Suppressor macrophage treated with lipopolysaccharide for 1 hour (primary cell): Measurements from ENCODE around the gene TTYH1.
"Not testable (repeated sequence)": the region's sequence is repeated elsewhere in the genome, so short reads cannot be mapped to it uniquely, and the experiment has no call there.

Experiments used
- DNase-seq, 3 donors: peaks; one replicate each; pipeline ENCODE4 v3.0.0-alpha.2; 2020 to 2022

Gene TTYH1

DNA sequence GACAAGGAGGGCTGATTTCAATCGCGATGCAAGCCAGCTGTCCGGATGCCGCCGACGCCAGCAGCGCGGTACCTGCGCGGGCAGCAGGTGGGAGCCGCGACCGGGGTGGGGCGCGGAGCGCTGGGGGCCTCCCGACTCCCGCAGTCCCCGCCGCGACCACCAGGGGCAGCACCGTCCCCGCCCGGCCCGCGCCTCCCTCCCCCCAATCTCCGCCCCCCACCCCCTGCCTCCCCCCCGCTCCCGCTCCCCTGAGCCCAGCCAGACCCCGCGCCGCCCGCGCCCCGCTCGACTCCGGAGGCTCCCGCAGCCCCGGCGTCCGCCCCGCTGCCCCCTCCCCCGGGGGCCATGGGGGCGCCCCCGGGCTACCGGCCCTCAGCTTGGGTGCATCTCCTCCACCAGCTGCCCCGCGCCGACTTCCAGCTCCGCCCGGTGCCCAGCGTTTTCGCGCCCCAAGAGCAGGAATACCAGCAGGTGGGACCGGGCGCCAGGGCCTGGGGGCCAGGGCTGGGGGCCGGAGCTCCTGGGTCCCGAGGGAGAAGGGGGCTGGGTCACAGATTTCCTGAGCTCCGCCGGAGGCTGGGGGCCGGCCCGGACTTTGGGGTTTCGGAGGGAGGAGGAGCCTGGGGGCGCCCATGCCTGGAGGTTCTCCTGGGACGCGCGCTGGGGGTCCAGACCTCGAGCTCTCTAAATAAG lies at the start of gene TTYH1:
Gene TTYH1, plus strand, starts transcription at position 257 of the 693 bp plus-strand sequence. Its CDS starts 89 bp downstream, at position 346.
- DNase-seq, result peak in 1 of 3 donors; percentile 42

DNA sequence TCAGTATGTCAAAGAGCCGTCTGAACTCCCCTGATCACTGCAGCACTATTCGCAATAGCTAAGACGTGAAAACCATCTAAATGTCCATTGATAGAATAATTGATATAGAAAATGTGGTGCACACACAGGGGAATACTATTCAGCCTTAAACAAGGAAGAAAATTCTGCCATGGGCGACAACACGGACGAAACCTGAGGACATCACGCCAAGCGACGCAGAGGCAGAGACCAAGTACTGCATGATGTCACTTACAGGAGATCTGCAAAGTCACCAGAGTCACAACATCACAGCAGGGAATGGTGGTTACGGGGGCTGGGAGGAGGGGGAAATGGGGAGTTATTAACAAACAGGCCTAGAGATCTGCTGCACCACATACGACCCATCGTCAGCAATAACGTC lies 49.5 kb upstream of the TTYH1 start:
- not testable (repeated sequence) for DNase-seq

DNA sequence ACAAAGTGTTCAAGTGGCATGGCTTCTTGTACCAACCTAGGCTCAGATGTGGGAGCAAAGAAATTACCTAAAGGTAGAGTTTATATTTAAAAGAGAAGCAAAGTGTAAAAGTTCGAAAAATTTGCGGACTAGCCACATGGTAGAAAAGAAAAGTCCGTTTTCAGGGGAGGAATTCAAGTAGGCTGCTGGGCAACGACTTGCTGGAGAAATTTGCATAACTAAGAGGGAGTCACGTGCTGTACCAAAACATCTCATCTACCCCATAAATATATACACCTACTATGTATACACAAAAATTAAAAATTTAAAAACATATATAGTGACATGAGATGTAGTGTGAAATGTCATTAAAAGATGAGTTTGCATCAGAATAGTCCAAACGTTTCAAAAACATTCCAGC lies 48.5 kb upstream of the TTYH1 start:
- DNase-seq, result peak in 1 of 3 donors; percentile 48

DNA sequence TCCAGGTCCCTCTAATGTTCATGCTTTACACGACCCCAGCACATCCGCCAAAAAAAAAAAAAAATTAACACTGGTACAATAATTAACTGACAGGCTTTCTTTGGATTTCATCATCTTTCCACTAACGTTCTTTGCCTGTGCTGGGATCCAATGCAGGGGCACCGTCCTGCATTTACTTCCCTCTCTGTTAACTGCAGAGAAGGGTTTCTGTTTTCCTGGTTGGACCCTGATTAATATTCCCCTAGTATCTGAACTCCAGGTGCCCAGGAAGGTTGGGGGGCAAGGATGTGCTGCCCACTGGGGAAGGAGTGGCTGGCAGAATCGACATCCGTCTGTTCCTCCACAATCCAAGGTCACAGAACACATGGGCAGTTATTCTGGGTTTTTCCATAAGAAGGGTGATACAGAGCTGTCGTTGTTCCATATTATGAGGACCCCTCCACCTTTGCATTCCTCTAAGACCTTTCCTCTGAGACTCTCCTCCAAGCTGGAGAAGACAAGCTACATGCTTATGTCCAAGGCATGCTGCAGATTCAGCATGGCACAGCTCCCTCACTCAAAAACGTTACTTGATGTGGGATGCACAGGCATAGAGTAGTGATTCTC lies 46.1 kb upstream of the TTYH1 start:
- DNase-seq, result peak in 1 of 3 donors; percentile 33

DNA sequence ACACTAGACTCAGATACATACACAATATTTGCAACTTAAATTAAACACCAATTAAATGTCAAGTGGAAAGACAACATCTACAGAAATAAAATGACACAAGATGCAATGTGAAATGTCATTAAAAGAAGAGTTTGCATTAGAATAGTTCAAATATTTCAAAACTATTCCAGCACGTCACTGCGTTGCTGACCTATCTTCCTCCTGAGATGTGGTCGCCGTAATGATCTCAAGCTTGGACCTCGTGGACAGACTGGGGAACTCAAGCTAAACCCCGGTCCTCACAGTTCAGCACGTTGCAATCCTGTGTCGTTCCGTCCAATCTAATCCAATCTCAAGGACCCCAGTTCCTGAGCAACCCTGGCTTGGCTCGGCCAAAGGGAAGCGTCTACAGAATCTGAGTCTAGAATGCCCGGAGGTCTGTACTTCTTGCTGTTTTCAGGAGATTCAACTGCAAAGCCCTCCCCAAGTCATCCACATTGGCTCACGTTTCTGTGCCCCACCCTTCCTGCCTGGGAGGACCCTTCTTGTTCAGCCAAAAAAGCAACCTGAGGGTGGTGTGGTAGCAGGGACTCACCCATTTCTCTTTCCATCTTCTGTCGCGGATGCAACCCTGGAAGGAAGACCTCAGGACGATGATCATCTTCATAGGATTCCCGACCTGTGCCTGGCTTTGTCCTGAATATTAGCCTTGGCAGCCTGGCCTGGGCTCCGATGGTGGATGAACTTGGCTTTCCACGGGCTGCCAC lies 45.4 kb upstream of the TTYH1 start:
- DNase-seq, result peak; percentile 51 to 68 (median 52)

- not testable (repeated sequence) for DNase-seq
These were observed 44.8 kb upstream of the TTYH1 start for GRCh38 chr19:54370434-54370796.

DNA sequence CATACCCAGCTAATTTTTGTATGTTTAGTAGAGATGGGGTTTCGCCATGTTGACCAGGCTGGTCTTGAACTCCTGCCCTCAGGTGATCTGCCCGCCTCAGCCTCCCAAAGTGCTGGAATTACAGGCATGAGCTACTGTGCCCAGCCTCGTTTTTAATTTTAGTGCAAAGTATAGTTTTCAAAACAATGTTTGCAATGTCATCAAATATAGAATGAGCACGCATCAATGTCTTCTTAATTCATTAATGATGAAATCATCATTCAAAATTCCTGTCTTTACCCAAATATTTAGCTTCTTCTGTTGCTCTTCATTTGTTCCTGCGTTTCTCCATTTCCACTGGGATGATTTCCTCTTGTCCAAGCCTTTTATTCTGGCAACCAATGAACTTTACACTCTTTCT lies 43.8 kb upstream of the TTYH1 start:
- not testable (repeated sequence) for DNase-seq

DNA sequence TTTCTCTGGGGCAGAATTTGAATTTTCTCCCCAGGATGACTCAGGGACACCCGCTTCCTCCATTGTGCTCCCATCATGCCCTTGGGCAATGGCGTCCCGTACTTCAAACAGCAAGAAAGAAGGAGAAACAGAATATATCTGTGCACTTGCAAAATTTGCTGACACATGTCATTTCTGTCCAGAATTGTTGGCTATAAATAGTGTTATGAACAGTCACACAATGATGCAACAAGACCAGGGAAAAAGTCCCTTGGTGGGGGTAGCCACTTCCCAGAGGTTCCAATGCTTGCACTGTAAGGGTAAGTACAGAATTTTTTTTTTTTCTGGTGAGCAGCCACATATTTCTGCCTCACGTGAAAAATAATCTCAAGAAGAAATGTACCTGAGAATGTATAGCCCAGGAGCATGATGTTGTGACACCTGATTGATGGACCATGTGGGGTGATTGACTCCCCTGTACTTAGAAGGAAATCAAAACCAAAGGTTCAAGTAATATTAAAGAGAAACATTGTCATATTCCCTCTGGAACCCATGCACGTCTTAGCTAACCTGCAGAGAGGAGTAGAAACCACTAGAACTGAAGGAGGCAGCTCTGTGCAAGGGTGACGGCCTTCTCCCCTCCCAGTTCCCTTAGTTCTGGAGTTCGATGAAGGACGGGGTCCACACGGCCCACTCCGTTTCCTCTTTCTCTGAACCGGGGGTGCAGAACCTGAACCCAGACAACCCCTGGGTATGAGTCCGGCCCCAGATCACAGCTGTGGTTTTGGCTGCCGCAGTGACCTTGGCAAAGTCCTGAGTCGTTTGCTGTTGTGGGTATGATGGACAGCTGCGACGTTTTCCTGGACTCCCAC lies 41.3 kb upstream of the TTYH1 start:
- DNase-seq, result peak; percentile 93 to 99 (median 96)

GRCh38 chr19:54375181-54375938 lies 39.9 kb upstream of the TTYH1 start:
- peak; percentile 66 to 83 (median 71) for DNase-seq

DNA sequence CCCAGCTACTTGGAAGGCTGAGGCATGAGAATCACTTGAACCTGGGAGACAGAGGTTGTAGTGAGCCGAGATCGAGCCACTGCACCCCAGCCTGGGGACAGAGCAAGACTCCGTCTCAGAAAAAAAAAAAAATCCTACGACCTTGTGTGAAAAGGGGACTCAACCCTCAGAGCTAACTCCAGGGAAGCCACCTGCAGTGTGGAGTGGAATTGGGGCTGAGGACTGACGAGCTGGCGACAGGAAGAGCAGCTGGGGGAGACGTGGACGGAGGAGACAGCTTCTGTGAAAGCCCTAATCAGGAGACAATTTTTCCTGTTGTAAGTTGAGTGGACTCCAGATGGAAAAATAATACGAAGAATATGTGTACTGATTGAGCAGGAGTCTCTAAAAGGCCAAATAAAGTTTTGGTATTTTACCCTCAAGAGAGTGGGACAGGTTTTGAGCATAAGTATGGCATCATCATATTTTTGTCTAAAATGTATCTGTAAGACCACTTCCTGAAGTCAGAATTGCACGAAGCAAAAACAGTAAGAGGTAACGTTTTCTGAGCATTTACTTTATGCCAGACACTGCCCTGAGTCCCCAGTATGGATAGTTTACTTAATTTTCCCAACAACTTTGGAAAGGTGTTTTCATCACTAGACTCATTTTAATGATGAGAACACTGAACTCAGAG lies 38.5 kb upstream of the TTYH1 start:
- DNase-seq, result no peak

- DNase-seq, result no peak
These were observed 36.0 kb upstream of the TTYH1 start for GRCh38 chr19:54379187-54379678.

GRCh38 chr19:54380897-54381296 lies 34.4 kb upstream of the TTYH1 start:
- DNase-seq, result no peak

DNA sequence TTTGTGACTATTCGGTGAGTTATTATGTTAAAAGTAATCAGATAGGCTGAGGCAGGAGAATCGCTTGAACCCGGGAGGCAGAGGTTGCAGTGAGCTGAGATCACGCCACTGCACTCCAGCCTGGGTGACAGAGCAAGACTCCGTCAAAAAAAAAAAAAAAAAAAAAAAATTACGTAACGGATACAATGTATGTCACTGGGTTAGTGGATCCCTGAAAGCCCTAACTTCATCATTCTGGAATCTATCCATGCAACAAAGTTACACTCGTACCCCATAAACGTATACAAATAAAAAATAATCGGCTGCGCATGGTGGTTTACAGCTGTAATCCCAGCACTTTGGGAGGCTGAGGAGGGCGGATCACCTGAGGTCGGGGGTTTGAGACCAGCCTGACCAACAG lies 33.2 kb upstream of the TTYH1 start:
- peak; percentile 45 to 85 (median 79) for DNase-seq

- peak; percentile 66 to 96 (median 93) for DNase-seq
These were observed 31.9 kb upstream of the TTYH1 start for GRCh38 chr19:54383330-54383729.

DNA sequence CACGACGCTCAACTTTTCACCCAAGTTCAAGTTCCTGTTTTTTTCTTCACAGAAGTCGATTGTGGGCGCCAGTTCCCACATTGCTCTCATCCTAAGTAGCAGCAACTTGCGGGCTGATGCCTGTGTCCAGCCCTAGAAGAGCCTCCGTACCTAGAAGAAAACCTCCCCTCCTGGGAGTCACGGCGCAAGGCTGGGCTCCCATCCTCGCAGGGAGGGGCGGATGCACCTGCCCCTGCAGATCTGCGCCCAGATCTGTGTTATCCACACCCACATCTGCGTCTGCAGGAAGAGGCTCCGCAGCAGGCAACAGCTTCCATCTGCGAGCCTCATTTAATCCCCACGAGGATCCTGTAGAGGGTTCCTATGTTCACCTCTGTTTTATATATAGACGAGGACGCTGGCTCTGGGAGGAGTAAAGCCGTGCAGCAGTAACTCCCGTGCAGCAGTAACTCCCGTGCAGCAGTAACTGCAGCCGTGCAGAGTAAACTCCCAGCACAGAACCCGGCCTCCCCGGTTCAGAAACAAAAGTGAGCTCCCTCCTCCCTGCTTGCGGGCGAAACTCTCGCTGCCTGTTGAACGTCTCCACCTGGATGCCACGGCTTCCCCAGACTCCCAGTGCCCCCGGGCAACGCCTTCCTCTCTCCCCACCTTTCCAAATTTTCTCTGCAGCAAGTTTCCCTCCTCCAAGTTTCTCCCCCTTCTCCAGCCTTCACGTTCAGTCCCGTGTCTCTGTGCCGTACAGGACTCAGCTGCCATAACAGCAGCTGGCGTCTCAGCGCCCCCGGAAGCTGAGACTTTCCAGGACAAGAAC lies 27.1 kb upstream of the TTYH1 start:
- peak; percentile 70 to 78 (median 76) for DNase-seq

DNA sequence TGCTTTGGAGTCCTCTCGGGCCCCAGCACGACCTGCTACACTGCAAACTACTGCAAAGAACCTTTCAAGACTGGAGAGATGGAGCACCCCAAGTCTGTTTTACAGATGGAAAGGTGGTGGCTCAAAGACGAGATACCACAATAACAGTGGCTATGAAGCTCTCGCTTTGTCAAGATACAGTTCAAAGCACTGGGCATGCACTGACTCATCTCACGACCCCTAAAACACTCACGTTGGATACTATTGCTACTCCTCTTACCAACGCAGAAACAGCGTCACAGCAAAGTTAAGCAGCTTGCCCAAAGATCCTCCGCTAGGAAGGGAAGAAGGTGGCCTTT lies 26.5 kb upstream of the TTYH1 start:
- DNase-seq, result no peak

- peak; percentile 25 to 73 (median 64) for DNase-seq
These were observed 25.7 kb upstream of the TTYH1 start for GRCh38 chr19:54389553-54389952.

DNA sequence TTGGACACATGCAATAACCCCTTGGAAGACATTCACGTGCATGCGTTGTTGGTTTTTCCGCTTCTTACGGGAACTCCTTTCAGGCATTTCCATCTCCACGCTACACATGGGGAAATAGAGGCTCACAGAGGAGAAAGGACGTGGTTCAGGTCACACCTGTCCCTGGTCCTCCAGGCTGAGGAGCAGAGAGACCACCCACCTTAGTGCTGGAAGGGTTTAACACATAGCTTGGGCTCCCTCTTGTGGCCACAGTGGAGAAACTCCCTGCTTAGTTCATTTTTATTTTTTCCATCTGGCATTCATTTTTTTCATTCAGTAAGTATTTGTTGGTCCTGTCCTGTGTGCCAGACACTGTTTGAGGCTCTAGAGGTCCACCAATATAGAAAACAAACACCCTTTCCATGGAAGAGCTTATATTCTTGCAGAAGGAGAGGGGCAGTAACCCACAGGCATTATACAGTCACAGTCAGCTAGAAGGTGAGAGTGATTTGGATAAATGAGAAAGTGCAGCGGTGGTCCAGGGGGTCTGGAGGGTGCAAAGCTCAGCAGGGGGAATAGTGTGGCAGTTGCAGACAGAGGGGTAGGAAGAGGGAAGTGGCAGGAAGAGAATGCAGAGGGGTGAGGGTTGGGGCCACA lies 24.2 kb upstream of the TTYH1 start:
- peak; percentile 78 to 83 (median 83) for DNase-seq

DNA sequence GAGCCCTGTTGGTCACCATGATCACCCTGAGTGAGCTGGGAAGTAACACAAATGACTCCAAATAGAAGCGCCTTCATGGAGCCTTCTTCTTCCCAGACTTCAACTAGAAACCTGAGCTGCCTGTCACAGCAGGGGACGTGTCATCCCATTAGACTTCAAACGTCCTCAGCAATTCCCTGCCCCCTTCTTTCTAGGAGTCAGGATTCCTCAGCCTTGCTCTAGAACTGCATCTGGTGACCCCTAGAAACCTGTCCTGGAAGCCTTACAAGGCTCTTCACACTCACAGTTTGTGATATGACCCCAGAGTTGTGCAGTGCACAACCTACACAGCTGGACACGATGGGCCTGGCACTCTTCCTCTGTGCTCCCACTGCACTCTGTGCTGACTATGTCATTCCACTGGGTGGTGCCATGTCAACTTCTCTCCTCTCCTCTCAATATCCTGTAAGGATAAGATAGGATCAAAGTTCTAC lies 23.6 kb upstream of the TTYH1 start:
- peak in 1 of 3 donors; percentile 31 for DNase-seq

- DNase-seq, result no peak
These were observed 23.2 kb upstream of the TTYH1 start for GRCh38 chr19:54392105-54392504.
